Measurements from ENCODE around the gene ATP10A. TPM values are rescaled to one million over a fixed set of nuclear protein-coding genes. Genes with fewer than 3 reads are reported as not detected.

The ATP10A gene
- total RNA-seq, 1 donor from 2014 or later, result not detected

DNA sequence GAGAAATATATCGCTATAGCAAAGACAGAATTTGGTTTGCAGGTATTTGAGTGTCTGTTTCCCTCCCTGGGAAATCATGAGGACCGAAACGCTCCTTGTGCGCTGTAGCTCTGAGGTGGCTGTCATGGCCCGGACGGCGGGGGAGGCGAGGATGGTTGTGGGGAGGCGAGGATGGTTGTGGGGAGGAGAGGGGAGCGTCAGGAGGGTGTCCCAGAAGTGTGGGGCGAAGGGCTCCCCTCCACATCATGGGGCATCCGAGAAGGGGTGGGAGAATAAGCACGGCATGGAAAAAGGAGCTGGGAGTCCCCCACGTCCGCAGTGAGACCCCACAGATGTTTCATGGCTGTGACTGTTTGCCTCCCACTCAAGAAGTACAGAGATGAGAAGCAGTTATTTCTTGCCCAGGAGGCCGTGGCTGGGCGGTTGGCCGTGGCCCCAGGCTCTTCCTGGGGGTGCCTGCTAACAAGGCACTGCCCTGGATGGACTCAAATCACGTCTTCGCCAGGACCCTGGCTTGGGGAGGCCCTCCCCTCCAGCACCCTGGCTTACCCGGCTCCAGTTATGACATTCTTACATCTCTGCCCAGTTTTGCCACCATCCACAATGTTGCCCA, 947 bp upstream of the ATP10A start:
- no peak for TF ChIP-seq CTCF (IDR thresholded peaks at IDR 0.05)
- ATAC-seq (ENCODE audit: low read depth) (no peak), DNase-seq (no peak)
- CTCF ChIA-PET, result no interaction called here
- Mint-ChIP-seq H3K9me3 (no peaks in the 10 kb centered on the region), H3K27me3 (peaks cover 41% of the 10 kb centered on the region), H3K4me3 (peak overlapping the region; percentile 73), H3K27ac (no peak overlapping the region), H3K36me3 (ENCODE audit: low read depth) (no peaks in the 10 kb centered on the region), H3K4me1 (peaks cover 23% of the 10 kb centered on the region)
- intact Hi-C loops (cut with micrococcal nuclease), result no loop called here
- POLR2A ChIA-PET, result no interaction called here

GRCh38 chr15:25862472-25863110, 536 bp downstream of the ATP10A start:
- Mint-ChIP-seq H3K36me3 (ENCODE audit: low read depth) (no peaks in the 10 kb centered on the region), H3K9me3 (no peaks in the 10 kb centered on the region), H3K27me3 (peaks cover 43% of the 10 kb centered on the region), H3K27ac (no peak overlapping the region), H3K4me1 (peaks cover 23% of the 10 kb centered on the region), H3K4me3 (peak overlapping the region; percentile 78)
- intact Hi-C loops (cut with micrococcal nuclease), result loop anchor here (1.0 kb wide), 1 partner anchor 12 kb away; no protein-coding TSS in a partner anchor
- TF ChIP-seq CTCF (IDR thresholded peaks at IDR 0.05), result no peak
- DNase-seq (no peak), ATAC-seq (ENCODE audit: low read depth) (peak; percentile 21)
- CTCF ChIA-PET, result no interaction called here
- POLR2A ChIA-PET, result no interaction called here

DNA sequence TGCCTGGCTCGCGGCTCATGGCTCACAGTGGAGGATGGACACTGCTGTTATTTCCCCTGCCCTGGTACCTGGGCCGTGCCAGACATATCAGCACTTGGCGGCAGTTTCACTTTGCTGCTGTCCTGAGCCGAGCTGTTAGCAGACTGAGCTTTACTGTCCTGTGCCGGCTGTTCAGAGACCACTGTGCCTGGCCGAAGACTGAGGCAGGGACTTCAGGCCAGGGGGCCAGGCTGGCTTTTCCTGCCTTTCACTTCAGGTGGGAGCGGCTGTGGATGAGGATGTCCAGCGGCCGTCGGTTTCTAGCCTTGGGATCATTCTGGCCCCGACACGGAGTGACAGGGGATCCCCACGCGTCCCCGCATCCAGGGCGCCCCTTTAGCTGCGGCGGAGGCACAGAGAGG, 1.1 kb downstream of the ATP10A start:
- intact Hi-C loops (cut with micrococcal nuclease), result loop anchor here (1.0 kb wide), 1 partner anchor 12 kb away; no protein-coding TSS in a partner anchor
- Mint-ChIP-seq H3K4me3 (peak overlapping the region; percentile 78), H3K4me1 (peaks cover 23% of the 10 kb centered on the region), H3K36me3 (ENCODE audit: low read depth) (no peaks in the 10 kb centered on the region), H3K9me3 (no peaks in the 10 kb centered on the region), H3K27me3 (peaks cover 43% of the 10 kb centered on the region), H3K27ac (no peak overlapping the region)
- no peak for DNase-seq
- TF ChIP-seq CTCF (IDR thresholded peaks at IDR 0.05), result no peak
- POLR2A ChIA-PET, result no interaction called here
- CTCF ChIA-PET, result interaction anchor here (0.6 kb wide), 1 partner anchor 14 kb away, joined by 3 read pairs; no protein-coding TSS in a partner anchor
- no peak for ATAC-seq (ENCODE audit: low read depth)

DNA sequence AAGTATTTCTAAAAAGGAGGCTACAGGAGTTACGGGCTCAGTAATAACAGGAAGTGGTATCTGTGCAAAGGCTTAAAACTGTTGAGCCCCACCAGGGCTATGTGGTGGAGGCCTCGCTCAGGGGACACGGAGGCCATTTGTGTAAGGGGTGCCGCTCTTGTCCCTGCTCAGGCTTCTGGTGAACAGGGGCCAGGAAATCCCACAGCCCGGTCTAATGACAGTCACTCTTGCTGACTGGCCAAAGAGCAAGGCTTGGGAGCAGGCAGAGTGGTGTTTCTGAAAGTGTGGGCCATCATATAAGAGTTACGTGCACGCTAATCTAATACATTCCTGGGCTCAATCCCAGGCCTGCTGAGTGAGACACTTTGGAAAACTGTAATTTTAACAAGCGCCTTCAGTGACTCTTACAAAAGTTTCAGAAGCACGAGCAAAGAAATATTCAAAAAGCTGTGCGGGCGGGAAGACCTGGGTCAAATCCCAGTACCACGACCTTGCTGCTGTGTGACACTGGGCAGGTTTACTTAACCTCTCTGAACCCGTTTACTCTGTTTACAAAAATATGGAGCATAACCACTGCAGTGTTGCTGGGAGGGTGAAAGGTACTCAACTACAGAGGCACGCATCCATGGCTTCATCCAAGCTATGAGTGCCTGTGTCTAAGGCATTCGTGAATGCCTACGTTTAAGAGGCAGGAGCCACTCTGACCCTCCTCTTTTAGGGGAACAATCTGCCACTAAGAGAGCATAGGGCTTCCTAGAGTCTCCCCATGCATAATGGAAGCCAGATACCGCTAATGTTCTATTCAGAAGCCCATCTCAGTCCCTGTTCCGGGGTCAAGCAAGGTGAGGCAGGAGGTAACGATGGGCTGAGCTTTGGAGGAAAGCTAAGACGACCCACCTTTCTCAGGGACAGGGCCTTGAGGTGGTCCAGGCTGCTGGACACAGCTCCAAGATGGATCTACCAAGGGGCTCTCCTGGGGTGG, 2.0 kb downstream of the ATP10A start:
- Mint-ChIP-seq H3K4me1 (peaks cover 23% of the 10 kb centered on the region), H3K9me3 (no peaks in the 10 kb centered on the region), H3K27ac (no peak overlapping the region), H3K4me3 (peak overlapping the region; percentile 28), H3K27me3 (peaks cover 35% of the 10 kb centered on the region), H3K36me3 (ENCODE audit: low read depth) (no peaks in the 10 kb centered on the region)
- CTCF ChIA-PET, result interaction anchor here (0.6 kb wide), 1 partner anchor 13 kb away, joined by 3 read pairs; no protein-coding TSS in a partner anchor
- no peak for DNase-seq
- peak; percentile 54 for ATAC-seq (ENCODE audit: low read depth)
- intact Hi-C loops (cut with micrococcal nuclease), result no loop called here
- TF ChIP-seq CTCF (IDR thresholded peaks at IDR 0.05), result no peak
- POLR2A ChIA-PET, result no interaction called here

Measured in activated B cell treated with CpG ODN at 0.5 μM for 24 hours (primary cell).